Measurements from ENCODE around the gene ZNF436.

DNA sequence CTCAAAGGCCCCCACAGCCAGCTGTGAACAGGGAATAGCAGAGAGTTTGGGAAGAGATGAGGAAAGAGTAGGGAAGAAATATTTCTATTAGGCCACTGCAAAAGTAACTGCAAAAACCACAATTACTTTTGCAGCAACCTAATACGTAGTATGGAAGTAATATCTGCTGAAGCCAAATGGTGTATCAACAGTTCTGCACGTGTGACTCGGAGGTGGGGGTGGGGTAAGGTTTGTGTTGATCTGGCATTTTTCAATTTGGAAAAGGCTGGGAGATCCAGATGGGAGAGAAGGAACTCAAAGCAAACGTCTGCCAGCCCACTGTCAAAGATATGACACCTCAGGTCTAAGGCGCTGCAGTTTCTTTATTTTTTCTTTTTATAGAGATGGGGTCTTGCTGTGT is 11.1 kb upstream of the ZNF436 start:
- TF ChIP-seq POLR2A (IDR thresholded peaks at IDR 0.05), result no peak
- TF ChIP-seq, protein P1, sequence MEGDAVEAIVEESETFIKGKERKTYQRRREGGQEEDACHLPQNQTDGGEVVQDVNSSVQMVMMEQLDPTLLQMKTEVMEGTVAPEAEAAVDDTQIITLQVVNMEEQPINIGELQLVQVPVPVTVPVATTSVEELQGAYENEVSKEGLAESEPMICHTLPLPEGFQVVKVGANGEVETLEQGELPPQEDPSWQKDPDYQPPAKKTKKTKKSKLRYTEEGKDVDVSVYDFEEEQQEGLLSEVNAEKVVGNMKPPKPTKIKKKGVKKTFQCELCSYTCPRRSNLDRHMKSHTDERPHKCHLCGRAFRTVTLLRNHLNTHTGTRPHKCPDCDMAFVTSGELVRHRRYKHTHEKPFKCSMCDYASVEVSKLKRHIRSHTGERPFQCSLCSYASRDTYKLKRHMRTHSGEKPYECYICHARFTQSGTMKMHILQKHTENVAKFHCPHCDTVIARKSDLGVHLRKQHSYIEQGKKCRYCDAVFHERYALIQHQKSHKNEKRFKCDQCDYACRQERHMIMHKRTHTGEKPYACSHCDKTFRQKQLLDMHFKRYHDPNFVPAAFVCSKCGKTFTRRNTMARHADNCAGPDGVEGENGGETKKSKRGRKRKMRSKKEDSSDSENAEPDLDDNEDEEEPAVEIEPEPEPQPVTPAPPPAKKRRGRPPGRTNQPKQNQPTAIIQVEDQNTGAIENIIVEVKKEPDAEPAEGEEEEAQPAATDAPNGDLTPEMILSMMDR (IDR thresholded peaks at IDR 0.05 in 4 of 5, conservative IDR thresholded peaks at IDR 0.05 in 1 of 5), result no peak
